Mucosa of descending colon (tissue), 3 donors: ENCODE results near the gene ZNF532. TPM values are rescaled to one million over a fixed set of nuclear protein-coding genes. Genes with fewer than 3 reads are reported as not detected.

ENCODE experiments used
- ATAC-seq: fragments of 200-7000 bp; cut with Tn5 transposase; one replicate; pipeline ENCODE4 v1.9.1; 2020; ENCODE audit warnings: mild to moderate bottlenecking, moderate library complexity
- DNase-seq, 3 donors: peaks; one replicate each; pipeline ENCODE4 v3.0.0-alpha.2; 2020
- H3K36me3 ChIP-seq: fragments of 200-600 bp; one replicate; pipeline ENCODE4 v1.8.0; 2021; ENCODE audit warnings: low read depth, mild to moderate bottlenecking
- H3K4me1 ChIP-seq: fragments of 200-600 bp; one replicate; pipeline ENCODE4 v1.8.0; 2021; ENCODE audit warnings: low read depth, mild to moderate bottlenecking
- H3K4me3 ChIP-seq: fragments of 200-600 bp; one replicate; pipeline ENCODE4 v1.8.0; 2021; ENCODE audit warnings: mild to moderate bottlenecking
- H3K9me3 ChIP-seq: fragments of 200-600 bp; one replicate; pipeline ENCODE4 v1.8.0; 2021; ENCODE audit warnings: mild to moderate bottlenecking
- CTCF ChIP-seq: fragments of 200-600 bp; IDR thresholded peaks from one replicate; pipeline ENCODE4 v1.8.0; 2022; ENCODE audit warnings: antibody characterized with exemption, mild to moderate bottlenecking
- intact Hi-C, 2 donors: fragments of 100-400 bp; cut with DNase I in 1 of 2; cut with micrococcal nuclease in 1 of 2; formaldehyde crosslinking; loops; one replicate each; pipeline versions ENCODE4 v1.11.0 to v1.11.1; 2022; cut with DNase I, micrococcal nuclease
- total RNA-seq, 3 donors: library from RNA; stranded (reverse); fragmentation: NEBNext Ultra II Directional in 2 of 3; extraction: Animal tissue kit (Norgen Biotek cat#: 25700) in 2 of 3; gene quantifications; one replicate each; pipeline versions ENCODE4 v1.2.1 to v1.2.4, GENCODE V29; 2021 to 2023
- donor health status: DM: no; HTN: no; CAD: no; lungs with moderate emphysema.
- donor health status: DM: no; HTN: no; CAD: no.
- donor health status: DM: no; HTN: yes; CAD: no.

Gene ZNF532
- total RNA-seq, 3 donors from 2014 or later, result 11.2 to 104 (median 16.3) TPM

DNA sequence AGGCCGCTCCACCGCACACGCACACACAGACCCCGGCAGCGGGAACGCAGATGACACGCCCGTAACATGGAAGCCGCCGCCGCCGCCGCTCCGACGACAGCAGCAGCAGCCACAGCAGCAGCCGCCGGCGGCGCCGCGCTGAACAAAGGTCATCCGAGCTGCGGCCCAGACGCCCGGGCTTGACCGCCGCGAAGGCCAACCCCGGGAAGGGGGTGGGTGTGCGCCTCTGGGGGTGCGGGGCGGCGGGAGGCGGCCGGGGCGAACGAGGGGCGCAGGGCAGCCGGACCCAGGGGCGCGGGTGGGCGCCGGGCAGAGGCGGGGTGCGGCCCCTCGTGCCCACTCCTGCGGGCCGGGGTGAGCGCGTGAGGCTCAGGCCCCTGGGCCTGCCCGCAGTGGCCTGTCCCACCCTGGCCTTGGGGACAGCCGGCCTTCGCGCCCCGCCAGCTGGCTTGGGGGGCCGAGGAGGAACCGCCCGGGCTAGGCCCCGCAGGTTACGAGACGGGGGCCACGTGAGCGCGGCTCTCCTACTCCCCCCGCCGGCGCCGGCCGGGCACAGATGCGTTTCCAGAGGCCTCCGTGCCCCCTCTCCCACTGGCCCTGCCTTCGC is 1.0 kb upstream of the ZNF532 start:
- Histone ChIP-seq H3K4me3 (no peak overlapping the region), H3K4me1 (peaks cover 5% of the 10 kb centered on the region), H3K9me3 (no peaks in the 10 kb centered on the region), H3K36me3 (no peaks in the 10 kb centered on the region)
- intact Hi-C loops, result loop anchor here in 1 of 2 donors (10.0 kb wide), 1 partner anchor 201 kb away; no protein-coding TSS in a partner anchor
- TF ChIP-seq CTCF, result no peak
- peak; percentile 74 to 76 (median 75) for DNase-seq
- ATAC-seq, result peak; percentile 74

- DNase-seq (no peak), ATAC-seq (no peak)
- intact Hi-C loops, result loop anchor here in 1 of 2 donors (10.0 kb wide), 1 partner anchor 200 kb away; no protein-coding TSS in a partner anchor
- no peak overlapping the region for H3K4me3 ChIP-seq
- H3K9me3 ChIP-seq, result no peaks in the 10 kb centered on the region
- no peak for TF ChIP-seq CTCF
- peaks cover 5% of the 10 kb centered on the region for H3K4me1 ChIP-seq
- no peaks in the 10 kb centered on the region for H3K36me3 ChIP-seq
These were observed 435 bp downstream of the ZNF532 start for GRCh38 chr18:58865033-58865590.

DNA sequence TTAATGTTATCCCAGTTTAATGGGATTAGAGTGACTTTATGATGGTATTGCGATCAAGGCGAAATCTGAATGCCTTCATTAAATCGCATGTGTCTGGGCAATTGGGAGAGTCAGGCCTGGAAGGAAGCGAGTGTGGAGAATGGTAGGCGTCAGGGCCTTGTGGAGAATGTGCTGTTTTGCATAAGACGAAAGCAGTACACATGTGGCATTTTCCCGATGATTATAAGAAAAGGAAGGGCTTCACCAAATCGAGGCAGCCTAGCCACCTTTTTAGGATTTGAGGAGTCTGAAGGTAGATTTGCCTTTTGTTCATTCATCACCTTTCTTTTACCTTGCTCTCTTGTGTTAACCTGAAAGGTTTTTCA is 1.0 kb downstream of the ZNF532 start:
- intact Hi-C loops, result loop anchor here in 1 of 2 donors (10.0 kb wide), 1 partner anchor 199 kb away; no protein-coding TSS in a partner anchor
- no peak for DNase-seq
- Histone ChIP-seq H3K4me1 (peaks cover 5% of the 10 kb centered on the region), H3K9me3 (no peaks in the 10 kb centered on the region), H3K4me3 (no peak overlapping the region), H3K36me3 (no peaks in the 10 kb centered on the region)
- no peak for ATAC-seq
- TF ChIP-seq CTCF, result no peak

DNA sequence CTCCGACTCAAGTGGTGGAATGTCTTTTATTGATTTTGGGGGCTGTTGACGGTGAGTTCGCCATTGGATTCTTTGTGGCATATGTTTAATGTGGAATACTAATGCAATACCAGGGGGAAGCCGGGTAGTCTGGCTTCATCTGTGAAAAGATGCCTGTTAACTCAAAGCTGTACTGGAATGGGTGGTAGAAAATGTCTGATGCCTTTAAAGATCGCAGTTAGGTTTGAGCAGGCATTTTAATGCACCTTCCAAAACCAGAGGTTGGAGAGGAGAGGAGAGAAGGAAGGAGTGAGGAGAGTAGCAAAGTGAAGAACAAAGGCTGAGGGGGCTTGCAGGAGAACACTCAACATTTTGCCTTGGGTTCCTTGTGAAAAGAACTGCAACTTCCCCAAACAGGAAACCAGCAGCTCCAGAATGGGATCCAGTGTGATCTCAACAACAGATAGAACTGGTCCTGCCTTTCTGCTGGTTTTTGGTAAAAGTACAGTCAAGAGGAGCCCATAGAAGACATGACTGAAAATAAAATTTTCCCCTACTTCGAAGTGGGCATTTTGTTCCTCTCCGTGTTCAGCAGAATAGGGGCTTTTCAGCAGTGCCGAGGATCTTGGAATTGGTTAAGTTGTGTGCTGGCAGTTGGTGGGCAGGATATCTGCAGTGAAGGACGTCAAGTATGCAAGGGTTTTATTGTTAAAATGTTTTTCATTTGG is 1.5 kb downstream of the ZNF532 start:
- no peaks in the 10 kb centered on the region for H3K9me3 ChIP-seq
- no peak for TF ChIP-seq CTCF
- H3K4me1 ChIP-seq, result peaks cover 5% of the 10 kb centered on the region
- DNase-seq, result no peak
- H3K4me3 ChIP-seq, result no peak overlapping the region
- no peaks in the 10 kb centered on the region for H3K36me3 ChIP-seq
- intact Hi-C loops, result loop anchor here in 1 of 2 donors (10.0 kb wide), 1 partner anchor 199 kb away; no protein-coding TSS in a partner anchor
- ATAC-seq, result no peak

DNA sequence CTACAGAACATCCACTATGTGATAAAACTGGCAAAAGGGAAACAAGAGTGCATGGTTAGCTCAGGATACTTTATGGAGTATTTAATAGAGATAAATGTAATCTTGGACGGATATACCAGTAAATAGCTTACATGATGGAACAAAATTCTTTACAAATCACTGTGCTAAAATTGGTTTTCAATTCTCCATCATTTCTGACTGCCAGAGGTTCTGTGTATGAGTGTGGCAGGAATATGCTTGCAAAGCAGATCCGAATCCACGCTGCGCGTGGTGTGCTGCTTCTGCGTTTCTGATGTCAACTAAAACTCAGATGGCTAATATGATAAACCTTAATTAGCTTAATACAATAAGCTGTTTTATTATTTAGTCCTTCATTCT is 2.1 kb downstream of the ZNF532 start:
- intact Hi-C loops, result loop anchor here in 1 of 2 donors (10.0 kb wide), 1 partner anchor 198 kb away; no protein-coding TSS in a partner anchor
- Histone ChIP-seq H3K4me1 (peaks cover 5% of the 10 kb centered on the region), H3K4me3 (no peak overlapping the region), H3K36me3 (no peaks in the 10 kb centered on the region), H3K9me3 (no peaks in the 10 kb centered on the region)
- ATAC-seq (no peak), DNase-seq (no peak)
- no peak for TF ChIP-seq CTCF
